Stimulated activated naive CD8-positive, alpha-beta T cell treated with anti-CD3 and anti-CD28 coated beads, Interleukin-15, Interleukin-2, amounts not matched to agents 100 ng/mL and 50 ng/mL, for 24 hours (primary cell): Measurements from ENCODE around the gene AXIN2.

ENCODE experiments used
- H3K27ac Mint-ChIP-seq: one replicate; pipeline ENCODE4 v1.8.0; 2021; ENCODE audit warnings: mild to moderate bottlenecking, mixed read lengths
- H3K27me3 Mint-ChIP-seq: one replicate; pipeline ENCODE4 v1.8.0; 2021; ENCODE audit warnings: mixed read lengths
- H3K36me3 Mint-ChIP-seq: one replicate; pipeline ENCODE4 v1.8.0; 2021; ENCODE audit warnings: low read depth, mixed read lengths
- H3K4me1 Mint-ChIP-seq: one replicate; pipeline ENCODE4 v1.8.0; 2021; ENCODE audit warnings: low read depth, mixed read lengths
- H3K4me3 Mint-ChIP-seq: one replicate; pipeline ENCODE4 v1.8.0; 2021; ENCODE audit warnings: mild to moderate bottlenecking, mixed read lengths
- H3K9me3 Mint-ChIP-seq: one replicate; pipeline ENCODE4 v1.8.0; 2021; ENCODE audit warnings: mixed read lengths

AXIN2 gene

GRCh38 chr17:65553009-65553645 is 8.3 kb downstream of the AXIN2 start:
- Mint-ChIP-seq H3K4me3 (peak overlapping the region; percentile 31), H3K9me3 (no peaks in the 10 kb centered on the region), H3K27me3 (no peaks in the 10 kb centered on the region), H3K36me3 (peaks cover 18% of the 10 kb centered on the region), H3K4me1 (peaks cover 40% of the 10 kb centered on the region), H3K27ac (peak overlapping the region; percentile 72)

- H3K27ac Mint-ChIP-seq: no peak overlapping the region
- H3K4me1 Mint-ChIP-seq: peaks cover 45% of the 10 kb centered on the region
- H3K4me3 Mint-ChIP-seq: no peak overlapping the region
- no peaks in the 10 kb centered on the region for H3K27me3 Mint-ChIP-seq
- H3K9me3 Mint-ChIP-seq: no peaks in the 10 kb centered on the region
- peaks cover 23% of the 10 kb centered on the region for H3K36me3 Mint-ChIP-seq
These were observed 9.2 kb downstream of the AXIN2 start for GRCh38 chr17:65552214-65552613.

- H3K4me3 Mint-ChIP-seq: no peak overlapping the region
- peaks cover 48% of the 10 kb centered on the region for H3K4me1 Mint-ChIP-seq
These were observed 10.0 kb downstream of the AXIN2 start for GRCh38 chr17:65551267-65552040.

GRCh38 chr17:65550758-65551157 is 10.7 kb downstream of the AXIN2 start:
- Mint-ChIP-seq H3K4me1 (peaks cover 48% of the 10 kb centered on the region), H3K4me3 (no peak overlapping the region), H3K27ac (peak overlapping the region; percentile 15), H3K27me3 (no peaks in the 10 kb centered on the region), H3K9me3 (no peaks in the 10 kb centered on the region), H3K36me3 (peaks cover 23% of the 10 kb centered on the region)

More at GRCh38 chr17:65551267-65552040, 10.0 kb downstream of the AXIN2 start:
- no peaks in the 10 kb centered on the region for H3K9me3 Mint-ChIP-seq
- H3K27ac Mint-ChIP-seq: no peak overlapping the region
- H3K27me3 Mint-ChIP-seq: no peaks in the 10 kb centered on the region
- peaks cover 23% of the 10 kb centered on the region for H3K36me3 Mint-ChIP-seq

GRCh38 chr17:65550075-65550662 is 11.3 kb downstream of the AXIN2 start:
- no peak overlapping the region for H3K4me3 Mint-ChIP-seq
- H3K27ac Mint-ChIP-seq: no peak overlapping the region
- peaks cover 48% of the 10 kb centered on the region for H3K4me1 Mint-ChIP-seq
- no peaks in the 10 kb centered on the region for H3K9me3 Mint-ChIP-seq
- no peaks in the 10 kb centered on the region for H3K27me3 Mint-ChIP-seq
- peaks cover 23% of the 10 kb centered on the region for H3K36me3 Mint-ChIP-seq

- Mint-ChIP-seq H3K4me3 (no peak overlapping the region), H3K9me3 (no peaks in the 10 kb centered on the region), H3K27ac (no peak overlapping the region), H3K27me3 (no peaks in the 10 kb centered on the region), H3K36me3 (peaks cover 23% of the 10 kb centered on the region), H3K4me1 (peaks cover 36% of the 10 kb centered on the region)
These were observed 13.0 kb downstream of the AXIN2 start for GRCh38 chr17:65548269-65548969.

GRCh38 chr17:65547253-65547670 is 14.2 kb downstream of the AXIN2 start:
- Mint-ChIP-seq H3K4me3 (no peak overlapping the region), H3K27ac (no peak overlapping the region), H3K9me3 (no peaks in the 10 kb centered on the region), H3K4me1 (peaks cover 24% of the 10 kb centered on the region), H3K27me3 (no peaks in the 10 kb centered on the region), H3K36me3 (peaks cover 19% of the 10 kb centered on the region)

GRCh38 chr17:65546579-65546978 is 14.9 kb downstream of the AXIN2 start:
- H3K4me3 Mint-ChIP-seq: no peak overlapping the region
- H3K27ac Mint-ChIP-seq: no peak overlapping the region
- H3K27me3 Mint-ChIP-seq: no peaks in the 10 kb centered on the region
- H3K36me3 Mint-ChIP-seq: peaks cover 19% of the 10 kb centered on the region
- H3K9me3 Mint-ChIP-seq: no peaks in the 10 kb centered on the region
- H3K4me1 Mint-ChIP-seq: peaks cover 18% of the 10 kb centered on the region

GRCh38 chr17:65545705-65546523 is 15.5 kb downstream of the AXIN2 start:
- Mint-ChIP-seq H3K27me3 (no peaks in the 10 kb centered on the region), H3K4me1 (peaks cover 12% of the 10 kb centered on the region), H3K36me3 (peaks cover 21% of the 10 kb centered on the region), H3K4me3 (no peak overlapping the region), H3K27ac (no peak overlapping the region), H3K9me3 (no peaks in the 10 kb centered on the region)

GRCh38 chr17:65544672-65545071 is 16.8 kb downstream of the AXIN2 start:
- Mint-ChIP-seq H3K4me3 (no peak overlapping the region), H3K36me3 (peaks cover 23% of the 10 kb centered on the region), H3K27ac (no peak overlapping the region), H3K9me3 (no peaks in the 10 kb centered on the region), H3K4me1 (peaks cover 8% of the 10 kb centered on the region), H3K27me3 (no peaks in the 10 kb centered on the region)

- no peak overlapping the region for H3K4me3 Mint-ChIP-seq
- H3K4me1 Mint-ChIP-seq: peaks cover 19% of the 10 kb centered on the region
- H3K27me3 Mint-ChIP-seq: no peaks in the 10 kb centered on the region
- peaks cover 15% of the 10 kb centered on the region for H3K36me3 Mint-ChIP-seq
- no peaks in the 10 kb centered on the region for H3K9me3 Mint-ChIP-seq
- no peak overlapping the region for H3K27ac Mint-ChIP-seq
These were observed 18.8 kb downstream of the AXIN2 start for GRCh38 chr17:65542610-65543009.

GRCh38 chr17:65542067-65542466 is 19.4 kb downstream of the AXIN2 start:
- H3K27me3 Mint-ChIP-seq: no peaks in the 10 kb centered on the region

GRCh38 chr17:65541453-65541852 is 20.0 kb downstream of the AXIN2 start:
- H3K4me1 Mint-ChIP-seq: peaks cover 12% of the 10 kb centered on the region
- H3K4me3 Mint-ChIP-seq: no peak overlapping the region
- no peaks in the 10 kb centered on the region for H3K9me3 Mint-ChIP-seq
- H3K27ac Mint-ChIP-seq: no peak overlapping the region
- no peaks in the 10 kb centered on the region for H3K27me3 Mint-ChIP-seq
- peaks cover 12% of the 10 kb centered on the region for H3K36me3 Mint-ChIP-seq

More at GRCh38 chr17:65542067-65542466, 19.4 kb downstream of the AXIN2 start:
- peaks cover 15% of the 10 kb centered on the region for H3K4me1 Mint-ChIP-seq
- peaks cover 12% of the 10 kb centered on the region for H3K36me3 Mint-ChIP-seq
- H3K4me3 Mint-ChIP-seq: no peak overlapping the region
- no peaks in the 10 kb centered on the region for H3K9me3 Mint-ChIP-seq
- no peak overlapping the region for H3K27ac Mint-ChIP-seq

- no peaks in the 10 kb centered on the region for H3K9me3 Mint-ChIP-seq
- no peak overlapping the region for H3K4me3 Mint-ChIP-seq
- H3K4me1 Mint-ChIP-seq: peaks cover 12% of the 10 kb centered on the region
- H3K27ac Mint-ChIP-seq: no peak overlapping the region
- H3K27me3 Mint-ChIP-seq: no peaks in the 10 kb centered on the region
- H3K36me3 Mint-ChIP-seq: peaks cover 12% of the 10 kb centered on the region
These were observed 21.7 kb downstream of the AXIN2 start for GRCh38 chr17:65539630-65540266.
